ENCODE measurements around the gene NOTO.

NOTO gene

GRCh38 chr2:73235315-73236028 is 33.1 kb downstream of the NOTO start:
- no peak for TF ChIP-seq POLR2A (IDR thresholded peaks at IDR 0.05; ENCODE audit: low read depth, low read length)
- no peak for FAIRE-seq

GRCh38 chr2:73237168-73237567 is 34.8 kb downstream of the NOTO start:
- no peak for TF ChIP-seq POLR2A (IDR thresholded peaks at IDR 0.05; ENCODE audit: low read depth, low read length)
- no peak for DNase-seq (ENCODE audit: insufficient read length, low spot score)
- FAIRE-seq = no peak

More at GRCh38 chr2:73235315-73236028, 33.1 kb downstream of the NOTO start:
- no peak for DNase-seq (ENCODE audit: insufficient read length, low spot score)

- no peak for TF ChIP-seq POLR2A (IDR thresholded peaks at IDR 0.05; ENCODE audit: low read depth, low read length)
- FAIRE-seq = no peak
These were observed 35.8 kb downstream of the NOTO start for GRCh38 chr2:73238149-73238548.

GRCh38 chr2:73238976-73239375 is 36.6 kb downstream of the NOTO start:
- DNase-seq (ENCODE audit: insufficient read length, low spot score) (no peak), FAIRE-seq (no peak)
- TF ChIP-seq POLR2A (IDR thresholded peaks at IDR 0.05; ENCODE audit: low read depth, low read length) = no peak

More at GRCh38 chr2:73238149-73238548, 35.8 kb downstream of the NOTO start:
- no peak for DNase-seq (ENCODE audit: insufficient read length, low spot score)

GRCh38 chr2:73239776-73240175 is 37.4 kb downstream of the NOTO start:
- FAIRE-seq (no peak), DNase-seq (ENCODE audit: insufficient read length, low spot score) (no peak)

GRCh38 chr2:73243884-73244570 is 41.7 kb downstream of the NOTO start:
- DNase-seq (ENCODE audit: insufficient read length, low spot score) (no peak), FAIRE-seq (peak; percentile 50)
- TF ChIP-seq POLR2A (IDR thresholded peaks at IDR 0.05; ENCODE audit: low read depth, low read length) = no peak

More at GRCh38 chr2:73239776-73240175, 37.4 kb downstream of the NOTO start:
- no peak for TF ChIP-seq POLR2A (IDR thresholded peaks at IDR 0.05; ENCODE audit: low read depth, low read length)

- FAIRE-seq = no peak
- no peak for TF ChIP-seq POLR2A (IDR thresholded peaks at IDR 0.05; ENCODE audit: low read depth, low read length)
- no peak for DNase-seq (ENCODE audit: insufficient read length, low spot score)
These were observed 42.2 kb downstream of the NOTO start for GRCh38 chr2:73244580-73244979.

GRCh38 chr2:73246850-73247249 is 44.5 kb downstream of the NOTO start:
- no peak for TF ChIP-seq POLR2A (IDR thresholded peaks at IDR 0.05; ENCODE audit: low read depth, low read length)
- DNase-seq (ENCODE audit: insufficient read length, low spot score) (no peak), FAIRE-seq (no peak)

GRCh38 chr2:73249636-73250035 is 47.3 kb downstream of the NOTO start:
- FAIRE-seq = no peak
- TF ChIP-seq POLR2A (IDR thresholded peaks at IDR 0.05; ENCODE audit: low read depth, low read length) = no peak
- DNase-seq (ENCODE audit: insufficient read length, low spot score) = no peak

GRCh38 chr2:73250872-73251846 is 48.8 kb downstream of the NOTO start:
- DNase-seq (ENCODE audit: insufficient read length, low spot score) (no peak), FAIRE-seq (no peak)
- no peak for TF ChIP-seq POLR2A (IDR thresholded peaks at IDR 0.05; ENCODE audit: low read depth, low read length)

GRCh38 chr2:73252238-73253027 is 50.1 kb downstream of the NOTO start:
- FAIRE-seq = no peak
- no peak for DNase-seq (ENCODE audit: insufficient read length, low spot score)
- TF ChIP-seq POLR2A (IDR thresholded peaks at IDR 0.05; ENCODE audit: low read depth, low read length) = no peak

- no peak for DNase-seq (ENCODE audit: insufficient read length, low spot score)
- FAIRE-seq = no peak
- TF ChIP-seq POLR2A (IDR thresholded peaks at IDR 0.05; ENCODE audit: low read depth, low read length) = no peak
These were observed 51.0 kb downstream of the NOTO start for GRCh38 chr2:73253400-73253799.

GRCh38 chr2:73253901-73254300 is 51.5 kb downstream of the NOTO start:
- FAIRE-seq (no peak), DNase-seq (ENCODE audit: insufficient read length, low spot score) (no peak)

More at GRCh38 chr2:73253901-73254300, 51.5 kb downstream of the NOTO start:
- no peak for TF ChIP-seq POLR2A (IDR thresholded peaks at IDR 0.05; ENCODE audit: low read depth, low read length)

All from H54 (cell line).